Measurements from ENCODE around the gene METTL17. TPM values are rescaled to one million over a fixed set of nuclear protein-coding genes. Genes with fewer than 3 reads are reported as not detected.

Gene METTL17
- total and polyA plus RNA-seq, 7 donors: 24.0 to 103 (median 76.4) TPM

- no peak for TF ChIP-seq POLR2AphosphoS5 (IDR thresholded peaks at IDR 0.05)
- TF ChIP-seq, protein P1, sequence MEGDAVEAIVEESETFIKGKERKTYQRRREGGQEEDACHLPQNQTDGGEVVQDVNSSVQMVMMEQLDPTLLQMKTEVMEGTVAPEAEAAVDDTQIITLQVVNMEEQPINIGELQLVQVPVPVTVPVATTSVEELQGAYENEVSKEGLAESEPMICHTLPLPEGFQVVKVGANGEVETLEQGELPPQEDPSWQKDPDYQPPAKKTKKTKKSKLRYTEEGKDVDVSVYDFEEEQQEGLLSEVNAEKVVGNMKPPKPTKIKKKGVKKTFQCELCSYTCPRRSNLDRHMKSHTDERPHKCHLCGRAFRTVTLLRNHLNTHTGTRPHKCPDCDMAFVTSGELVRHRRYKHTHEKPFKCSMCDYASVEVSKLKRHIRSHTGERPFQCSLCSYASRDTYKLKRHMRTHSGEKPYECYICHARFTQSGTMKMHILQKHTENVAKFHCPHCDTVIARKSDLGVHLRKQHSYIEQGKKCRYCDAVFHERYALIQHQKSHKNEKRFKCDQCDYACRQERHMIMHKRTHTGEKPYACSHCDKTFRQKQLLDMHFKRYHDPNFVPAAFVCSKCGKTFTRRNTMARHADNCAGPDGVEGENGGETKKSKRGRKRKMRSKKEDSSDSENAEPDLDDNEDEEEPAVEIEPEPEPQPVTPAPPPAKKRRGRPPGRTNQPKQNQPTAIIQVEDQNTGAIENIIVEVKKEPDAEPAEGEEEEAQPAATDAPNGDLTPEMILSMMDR (IDR thresholded peaks at IDR 0.05): no peak
- no peak for TF ChIP-seq EP300 (IDR thresholded peaks at IDR 0.05)
- no peak for TF ChIP-seq POLR2A (IDR thresholded peaks at IDR 0.05)
- peaks cover 0 to 11% (median 10%) of the 10 kb centered on the region in 4 donors for H3K4me1 ChIP-seq
- H3K4me3 ChIP-seq: no peak overlapping the region
- intact Hi-C loops (cut with DNase I): loop anchor here (5.0 kb wide), 3 partner anchors 69 to 291 kb away; partner anchors contain the start of genes RNASE4 and RNASE7
- no peaks in the 10 kb centered on the region for H3K9me3 ChIP-seq
- H3K36me3 ChIP-seq: no peaks in the 10 kb centered on the region
- no peaks in the 10 kb centered on the region for H3K27me3 ChIP-seq
- WGBS, 2 donors: 94 to 97% methylated on average over 3 of the region's 3 CpGs
- DNase-seq: no peak
- no peak overlapping the region for H3K27ac ChIP-seq
These were observed 16.3 kb upstream of the METTL17 start for GRCh38 chr14:20973501-20973900.

DNA sequence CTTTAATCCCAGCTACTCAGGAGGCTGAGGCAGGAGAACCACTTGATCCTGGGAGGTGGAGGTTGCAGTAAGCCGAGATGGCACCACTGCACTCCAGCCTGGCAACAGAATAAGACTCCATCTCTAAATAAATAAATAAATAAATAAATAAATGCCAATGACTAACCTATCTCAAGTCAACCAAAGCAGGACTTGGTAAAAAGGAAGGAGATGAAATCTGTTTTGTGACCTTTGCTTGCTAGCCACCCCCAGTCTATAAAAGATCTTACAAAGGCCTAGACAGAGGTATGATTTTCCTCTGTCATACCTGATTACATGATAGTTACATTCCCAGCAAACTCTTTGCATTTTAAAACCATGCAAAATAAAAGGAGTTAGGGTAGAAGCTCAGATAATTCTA is 13.5 kb upstream of the METTL17 start:
- H3K27me3 ChIP-seq: no peaks in the 10 kb centered on the region
- no peak for TF ChIP-seq POLR2AphosphoS5 (IDR thresholded peaks at IDR 0.05)
- TF ChIP-seq EP300 (IDR thresholded peaks at IDR 0.05): no peak
- TF ChIP-seq, protein P1 (IDR thresholded peaks at IDR 0.05): no peak
- TF ChIP-seq POLR2A (IDR thresholded peaks at IDR 0.05): no peak
- 93 to 95% methylated on average over 1 of the region's 1 CpG for WGBS, 2 donors
- H3K4me1 ChIP-seq: peaks cover 0 to 6% (median 5%) of the 10 kb centered on the region in 4 donors
- no peak overlapping the region for H3K4me3 ChIP-seq
- H3K36me3 ChIP-seq: no peaks in the 10 kb centered on the region
- H3K9me3 ChIP-seq: no peaks in the 10 kb centered on the region
- intact Hi-C loops (cut with DNase I): no loop called here
- DNase-seq: no peak
- H3K27ac ChIP-seq: no peak overlapping the region

- Histone ChIP-seq H3K4me3 (no peak overlapping the region), H3K27ac (no peak overlapping the region), H3K36me3 (no peaks in the 10 kb centered on the region), H3K4me1 (no peaks in the 10 kb centered on the region), H3K27me3 (no peaks in the 10 kb centered on the region), H3K9me3 (no peaks in the 10 kb centered on the region)
- TF ChIP-seq, protein P1 (IDR thresholded peaks at IDR 0.05): no peak
- no peak for TF ChIP-seq POLR2AphosphoS5 (IDR thresholded peaks at IDR 0.05)
- TF ChIP-seq EP300 (IDR thresholded peaks at IDR 0.05): no peak
- 13 to 49% methylated on average over 1 of the region's 1 CpG for WGBS, 2 donors
- no peak for DNase-seq
- intact Hi-C loops (cut with DNase I): no loop called here
These were observed 11.1 kb upstream of the METTL17 start for GRCh38 chr14:20978687-20979086.

DNA sequence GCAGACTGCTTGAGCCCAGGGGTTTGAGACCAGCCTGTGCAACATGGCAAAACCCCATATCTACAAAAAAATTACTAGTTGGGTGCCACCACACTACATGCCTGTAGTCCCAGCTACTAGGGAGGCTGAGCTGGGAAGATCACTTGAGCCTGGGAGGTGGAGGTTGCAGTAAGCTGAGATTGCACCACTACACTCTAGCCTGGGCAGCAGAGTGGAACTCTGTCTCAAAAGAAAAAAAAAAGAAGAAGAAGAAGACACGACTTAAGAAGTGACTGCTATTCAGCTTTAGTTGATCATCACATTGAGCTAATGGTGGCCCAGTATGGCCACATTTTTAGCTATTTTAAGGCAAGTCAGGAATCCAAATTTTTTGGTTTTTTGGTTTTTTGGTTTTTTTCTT is 8.9 kb upstream of the METTL17 start:
- H3K9me3 ChIP-seq: no peaks in the 10 kb centered on the region
- TF ChIP-seq POLR2AphosphoS5 (IDR thresholded peaks at IDR 0.05): no peak
- no peak for TF ChIP-seq EP300 (IDR thresholded peaks at IDR 0.05)
- TF ChIP-seq, protein P1 (IDR thresholded peaks at IDR 0.05): no peak
- no peak for TF ChIP-seq POLR2A (IDR thresholded peaks at IDR 0.05)
- H3K36me3 ChIP-seq: no peaks in the 10 kb centered on the region
- H3K27me3 ChIP-seq: no peaks in the 10 kb centered on the region
- intact Hi-C loops (cut with DNase I): no loop called here
- H3K4me1 ChIP-seq: no peaks in the 10 kb centered on the region
- H3K4me3 ChIP-seq: no peak overlapping the region
- no peak overlapping the region for H3K27ac ChIP-seq
- 70 to 71% methylated on average over 1 of the region's 1 CpG for WGBS, 2 donors
- no peak for DNase-seq

Measured in sigmoid colon (tissue), 7 donors.